ENCODE results near the gene TBC1D8.
A peak's percentile ranks its signal among the peaks of the same experiment; 100 is the strongest.

DNA sequence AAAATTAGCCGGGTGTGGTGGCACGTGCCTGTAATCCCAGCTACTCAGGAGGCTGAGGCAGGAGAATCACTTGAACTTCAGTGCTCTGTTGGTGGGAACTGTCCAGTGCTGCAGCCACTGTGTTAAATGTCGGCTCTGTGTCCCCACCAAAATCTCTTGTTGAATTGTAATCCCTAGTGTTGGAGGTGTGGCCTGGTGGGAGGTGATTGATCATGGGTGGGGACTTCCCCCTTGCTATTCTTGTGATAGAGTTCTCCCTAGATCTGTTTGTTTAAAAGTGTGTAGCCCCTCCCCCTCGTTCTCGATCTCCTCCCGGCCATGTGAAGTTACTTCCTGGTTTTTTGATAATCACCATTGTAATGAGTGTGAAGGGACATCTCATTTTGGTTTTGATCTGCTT is 158.9 kb downstream of the TBC1D8 start:
- TF ChIP-seq, protein P1, sequence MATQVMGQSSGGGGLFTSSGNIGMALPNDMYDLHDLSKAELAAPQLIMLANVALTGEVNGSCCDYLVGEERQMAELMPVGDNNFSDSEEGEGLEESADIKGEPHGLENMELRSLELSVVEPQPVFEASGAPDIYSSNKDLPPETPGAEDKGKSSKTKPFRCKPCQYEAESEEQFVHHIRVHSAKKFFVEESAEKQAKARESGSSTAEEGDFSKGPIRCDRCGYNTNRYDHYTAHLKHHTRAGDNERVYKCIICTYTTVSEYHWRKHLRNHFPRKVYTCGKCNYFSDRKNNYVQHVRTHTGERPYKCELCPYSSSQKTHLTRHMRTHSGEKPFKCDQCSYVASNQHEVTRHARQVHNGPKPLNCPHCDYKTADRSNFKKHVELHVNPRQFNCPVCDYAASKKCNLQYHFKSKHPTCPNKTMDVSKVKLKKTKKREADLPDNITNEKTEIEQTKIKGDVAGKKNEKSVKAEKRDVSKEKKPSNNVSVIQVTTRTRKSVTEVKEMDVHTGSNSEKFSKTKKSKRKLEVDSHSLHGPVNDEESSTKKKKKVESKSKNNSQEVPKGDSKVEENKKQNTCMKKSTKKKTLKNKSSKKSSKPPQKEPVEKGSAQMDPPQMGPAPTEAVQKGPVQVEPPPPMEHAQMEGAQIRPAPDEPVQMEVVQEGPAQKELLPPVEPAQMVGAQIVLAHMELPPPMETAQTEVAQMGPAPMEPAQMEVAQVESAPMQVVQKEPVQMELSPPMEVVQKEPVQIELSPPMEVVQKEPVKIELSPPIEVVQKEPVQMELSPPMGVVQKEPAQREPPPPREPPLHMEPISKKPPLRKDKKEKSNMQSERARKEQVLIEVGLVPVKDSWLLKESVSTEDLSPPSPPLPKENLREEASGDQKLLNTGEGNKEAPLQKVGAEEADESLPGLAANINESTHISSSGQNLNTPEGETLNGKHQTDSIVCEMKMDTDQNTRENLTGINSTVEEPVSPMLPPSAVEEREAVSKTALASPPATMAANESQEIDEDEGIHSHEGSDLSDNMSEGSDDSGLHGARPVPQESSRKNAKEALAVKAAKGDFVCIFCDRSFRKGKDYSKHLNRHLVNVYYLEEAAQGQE (IDR thresholded peaks at IDR 0.05; ENCODE audit: insufficient replicate concordance, low read depth), result peak; percentile 85
- TF ChIP-seq, protein P2, sequence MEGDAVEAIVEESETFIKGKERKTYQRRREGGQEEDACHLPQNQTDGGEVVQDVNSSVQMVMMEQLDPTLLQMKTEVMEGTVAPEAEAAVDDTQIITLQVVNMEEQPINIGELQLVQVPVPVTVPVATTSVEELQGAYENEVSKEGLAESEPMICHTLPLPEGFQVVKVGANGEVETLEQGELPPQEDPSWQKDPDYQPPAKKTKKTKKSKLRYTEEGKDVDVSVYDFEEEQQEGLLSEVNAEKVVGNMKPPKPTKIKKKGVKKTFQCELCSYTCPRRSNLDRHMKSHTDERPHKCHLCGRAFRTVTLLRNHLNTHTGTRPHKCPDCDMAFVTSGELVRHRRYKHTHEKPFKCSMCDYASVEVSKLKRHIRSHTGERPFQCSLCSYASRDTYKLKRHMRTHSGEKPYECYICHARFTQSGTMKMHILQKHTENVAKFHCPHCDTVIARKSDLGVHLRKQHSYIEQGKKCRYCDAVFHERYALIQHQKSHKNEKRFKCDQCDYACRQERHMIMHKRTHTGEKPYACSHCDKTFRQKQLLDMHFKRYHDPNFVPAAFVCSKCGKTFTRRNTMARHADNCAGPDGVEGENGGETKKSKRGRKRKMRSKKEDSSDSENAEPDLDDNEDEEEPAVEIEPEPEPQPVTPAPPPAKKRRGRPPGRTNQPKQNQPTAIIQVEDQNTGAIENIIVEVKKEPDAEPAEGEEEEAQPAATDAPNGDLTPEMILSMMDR (IDR thresholded peaks at IDR 0.05; ENCODE audit: insufficient read depth, low read length), result no peak
- no peak for TF ChIP-seq POLR2AphosphoS5 (IDR thresholded peaks at IDR 0.05; ENCODE audit: low read depth)

Measured in HL-60 (cell line).